CD4-positive, alpha-beta T cell treated with Interleukin-4 for 4 hours (primary cell): ENCODE results near the gene HSH2D.
"Not testable (repeated sequence)": the region's sequence is repeated elsewhere in the genome, so short reads cannot be mapped to it uniquely, and the experiment has no call there.

Experiments
- DNase-seq: peaks from one replicate; pipeline ENCODE4 v3.0.0-alpha.2; 2020

HSH2D gene

GRCh38 chr19:16143399-16144215 is at the start of gene HSH2D:
Gene HSH2D, plus strand, starts transcription at chr19:16143685. Its CDS starts 5,066 bp downstream, at chr19:16148751.
- DNase-seq: peak; percentile 80

- DNase-seq: no peak
These were observed 49.0 kb upstream of the HSH2D start for GRCh38 chr19:16094360-16095070.

- DNase-seq: no peak
These were observed 48.4 kb upstream of the HSH2D start for GRCh38 chr19:16095071-16095571.

GRCh38 chr19:16096280-16096855 is 47.1 kb upstream of the HSH2D start:
- no peak for DNase-seq

- DNase-seq: no peak
These were observed 45.1 kb upstream of the HSH2D start for GRCh38 chr19:16098416-16098768.

- DNase-seq: no peak
These were observed 44.7 kb upstream of the HSH2D start for GRCh38 chr19:16098821-16099220.

- DNase-seq: not testable (repeated sequence)
These were observed 44.0 kb upstream of the HSH2D start for GRCh38 chr19:16099314-16099965.

- no peak for DNase-seq
These were observed 43.0 kb upstream of the HSH2D start for GRCh38 chr19:16100524-16100923.

GRCh38 chr19:16104722-16105121 is 38.8 kb upstream of the HSH2D start:
- no peak for DNase-seq

GRCh38 chr19:16106121-16106520 is 37.4 kb upstream of the HSH2D start:
- DNase-seq: no peak

- peak; percentile 99 for DNase-seq
These were observed 32.2 kb upstream of the HSH2D start, which contains the start of gene RAB8A for GRCh38 chr19:16111160-16111908. Gene RAB8A, plus strand, starts transcription at chr19:16111889. Its CDS starts 13 bp downstream, at chr19:16111902.

- no peak for DNase-seq
These were observed 31.4 kb upstream of the HSH2D start for GRCh38 chr19:16111909-16112752.

GRCh38 chr19:16112778-16113177 is 30.7 kb upstream of the HSH2D start:
- no peak for DNase-seq

GRCh38 chr19:16113727-16114126 is 29.8 kb upstream of the HSH2D start:
- no peak for DNase-seq

- DNase-seq: no peak
These were observed 28.0 kb upstream of the HSH2D start for GRCh38 chr19:16115301-16116039.

GRCh38 chr19:16116067-16116466 is 27.4 kb upstream of the HSH2D start:
- DNase-seq: no peak

GRCh38 chr19:16117594-16118033 is 25.9 kb upstream of the HSH2D start:
- no peak for DNase-seq

GRCh38 chr19:16118489-16119033 is 24.9 kb upstream of the HSH2D start:
- DNase-seq: peak; percentile 49

GRCh38 chr19:16119075-16119857 is 24.2 kb upstream of the HSH2D start:
- peak; percentile 69 for DNase-seq
